Fibroblast of gingiva (primary cell): Measurements from ENCODE around the gene PRKCZ.
"Not testable (repeated sequence)": the region's sequence is repeated elsewhere in the genome, so short reads cannot be mapped to it uniquely, and the experiment has no call there.

Source experiments
- DNase-seq: peaks from one replicate; pipeline ENCODE4 v3.0.0-alpha.2; 2011; ENCODE audit warnings: low read depth

Gene PRKCZ

GRCh38 chr1:2136386-2137235 is 86.4 kb downstream of the PRKCZ start:
- no peak for DNase-seq

DNA sequence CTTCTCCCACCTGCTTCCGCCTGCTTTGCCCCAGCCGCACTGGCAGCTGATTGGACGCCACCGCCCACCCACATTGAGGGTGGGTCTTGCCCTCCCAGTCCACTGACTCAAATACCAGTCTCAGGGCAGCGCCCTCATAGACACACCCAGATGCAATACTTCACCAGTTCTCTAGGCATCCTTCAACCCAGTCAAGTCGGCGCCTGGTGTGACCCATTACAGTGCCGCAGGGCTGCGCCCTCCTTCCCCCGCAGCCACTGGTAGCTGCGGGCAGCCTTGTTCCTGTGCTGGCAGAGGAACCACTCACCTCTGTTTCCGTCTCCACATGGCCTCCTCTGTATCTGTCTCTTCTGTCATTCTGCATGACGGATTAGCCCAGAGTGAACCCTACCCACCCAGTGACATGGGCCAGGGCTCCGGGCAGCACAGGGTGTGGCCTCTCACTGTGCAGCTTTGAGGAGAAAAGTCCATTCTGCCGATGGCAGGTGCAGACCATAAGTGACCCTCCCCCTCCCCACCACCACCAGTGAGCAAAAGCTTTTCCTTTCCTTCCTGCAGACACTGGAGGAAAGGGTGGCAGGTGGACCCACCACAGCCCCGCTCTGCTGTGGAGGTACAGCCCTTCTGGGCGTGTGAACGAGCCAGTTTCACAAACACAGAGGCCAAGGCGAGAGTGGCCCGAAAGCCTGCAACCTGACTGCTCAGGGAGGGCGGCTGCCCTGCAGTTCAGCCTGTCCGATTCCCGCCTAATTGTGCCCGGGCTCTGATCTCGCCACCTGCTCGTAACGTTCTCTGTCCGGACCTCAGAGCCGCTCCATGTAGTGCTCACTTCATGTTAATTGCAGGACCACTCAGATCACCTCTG is 87.3 kb downstream of the PRKCZ start:
- no peak for DNase-seq

DNA sequence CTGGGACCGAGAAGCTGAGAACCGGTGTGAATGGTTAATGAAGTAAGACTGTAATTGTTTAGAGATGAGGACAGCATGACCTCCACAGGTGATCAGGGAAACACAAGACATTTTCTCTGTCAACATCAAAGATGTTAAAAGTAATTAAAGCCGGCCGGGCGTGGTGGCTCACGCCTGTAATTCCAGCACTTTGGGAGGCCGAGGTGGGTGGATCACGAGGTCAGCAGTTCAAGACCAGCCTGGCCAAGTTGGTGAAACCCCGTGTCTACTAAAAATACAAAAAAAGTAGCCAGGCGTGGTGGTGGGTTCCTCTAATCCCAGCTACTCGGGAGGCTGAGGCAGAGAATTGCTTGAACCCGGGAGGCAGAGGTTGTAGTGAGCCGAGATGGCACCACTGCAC is 88.9 kb downstream of the PRKCZ start:
- not testable (repeated sequence) for DNase-seq

DNA sequence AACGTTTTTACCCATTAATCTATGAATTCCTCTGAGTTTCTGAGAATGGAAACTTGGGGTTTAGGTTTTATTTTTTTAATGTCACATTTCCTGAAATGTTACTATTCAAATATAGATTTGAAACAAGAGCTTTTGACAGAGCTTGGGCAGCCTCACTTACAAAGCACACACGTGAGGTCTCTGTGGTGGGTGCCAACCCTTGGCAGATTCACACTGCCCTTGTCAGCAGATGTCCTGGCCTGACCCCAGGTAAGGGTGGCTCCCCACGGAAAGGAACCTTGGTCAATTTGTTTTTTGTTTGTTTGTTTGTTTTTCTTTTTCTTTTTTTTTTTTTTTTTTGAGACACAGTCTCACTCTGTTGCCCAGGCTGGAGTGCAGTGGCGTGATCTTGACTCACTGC is 90.8 kb downstream of the PRKCZ start:
- no peak for DNase-seq

- DNase-seq: no peak
Measured at GRCh38 chr1:2143814-2144500, 93.7 kb downstream of the PRKCZ start.

DNA sequence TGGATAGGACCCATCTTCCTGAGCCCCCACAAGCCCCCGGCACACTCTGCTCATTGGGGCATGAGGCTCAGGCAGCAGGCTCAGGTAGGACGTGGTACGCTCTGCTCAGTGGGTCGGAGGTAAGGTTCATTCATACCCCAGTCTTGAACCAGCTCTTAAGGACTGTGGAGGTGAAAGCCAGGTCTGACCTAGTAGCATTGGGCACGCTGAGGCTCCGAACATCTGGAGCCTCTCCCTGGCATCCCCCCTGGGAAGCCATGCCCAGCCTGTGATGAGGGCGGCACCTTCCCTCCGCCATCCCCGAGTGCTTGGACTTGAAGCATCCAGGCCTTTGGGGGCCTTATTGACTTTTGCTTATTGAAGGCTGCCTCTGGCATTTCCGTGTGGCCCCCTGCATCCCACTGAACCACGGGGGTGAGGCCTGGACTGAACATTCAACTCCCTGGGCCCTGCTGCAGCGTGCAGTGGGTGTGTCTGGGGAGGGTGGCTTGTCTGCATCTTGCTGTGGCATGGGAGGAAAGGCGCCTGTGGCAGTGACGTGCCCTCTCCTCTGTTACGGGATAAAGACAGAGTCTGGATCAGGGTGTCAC is 94.4 kb downstream of the PRKCZ start:
- DNase-seq: no peak

- DNase-seq: no peak
Measured at GRCh38 chr1:2145946-2146835, 96.0 kb downstream of the PRKCZ start.

DNA sequence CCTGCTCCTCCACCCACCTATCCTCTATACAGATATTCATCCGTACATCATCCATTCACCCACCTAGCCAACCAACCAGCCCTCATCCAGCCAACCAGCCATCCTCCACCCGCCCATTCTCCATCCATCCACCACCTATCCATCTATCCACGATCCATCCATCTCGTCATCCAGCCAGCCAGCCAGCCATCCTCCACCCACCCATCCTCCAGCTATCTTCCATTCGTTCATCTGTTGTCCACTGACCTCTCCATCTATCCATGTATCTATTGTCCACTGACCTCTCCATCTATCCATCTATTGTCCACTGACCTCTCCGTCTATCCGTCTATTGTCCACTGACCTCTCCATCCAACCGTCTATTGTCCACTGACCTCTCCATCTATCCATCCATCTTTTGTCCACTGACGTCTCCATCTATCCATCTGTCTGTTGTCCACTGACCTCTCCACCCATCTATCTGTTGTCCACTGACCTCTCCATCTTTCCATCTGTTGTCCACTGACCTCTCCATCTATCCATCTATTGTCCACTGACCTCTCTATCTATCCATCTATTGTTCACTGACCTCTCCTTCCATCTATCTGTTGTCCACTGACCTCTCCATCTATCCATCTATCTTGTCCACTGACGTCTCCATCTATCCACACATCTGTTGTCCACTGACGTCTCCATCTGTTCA is 96.8 kb downstream of the PRKCZ start:
- no peak for DNase-seq

DNA sequence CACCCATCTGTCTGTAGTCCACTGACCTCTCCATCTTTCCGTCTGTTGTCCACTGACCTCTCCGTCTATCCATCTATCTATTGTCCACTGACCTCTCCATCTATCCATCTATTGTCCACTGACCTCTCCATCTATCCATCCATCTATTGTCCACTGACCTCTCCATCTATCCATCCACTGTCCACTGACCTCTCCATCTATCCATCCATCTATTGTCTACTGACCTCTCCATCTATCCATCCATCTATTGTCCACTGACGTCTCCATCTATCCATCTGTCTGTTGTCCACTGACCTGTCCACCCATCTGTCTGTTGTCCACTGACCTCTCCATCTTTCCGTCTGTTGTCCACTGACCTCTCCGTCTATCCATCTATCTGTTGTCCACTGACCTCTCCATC is 97.7 kb downstream of the PRKCZ start:
- not testable (repeated sequence) for DNase-seq

- DNase-seq: no peak
Measured at GRCh38 chr1:2148691-2149090, 98.5 kb downstream of the PRKCZ start.

- no peak for DNase-seq
Measured at GRCh38 chr1:2150801-2151200, 100.6 kb downstream of the PRKCZ start.

GRCh38 chr1:2151252-2151651 is 101.0 kb downstream of the PRKCZ start:
- DNase-seq: no peak

DNA sequence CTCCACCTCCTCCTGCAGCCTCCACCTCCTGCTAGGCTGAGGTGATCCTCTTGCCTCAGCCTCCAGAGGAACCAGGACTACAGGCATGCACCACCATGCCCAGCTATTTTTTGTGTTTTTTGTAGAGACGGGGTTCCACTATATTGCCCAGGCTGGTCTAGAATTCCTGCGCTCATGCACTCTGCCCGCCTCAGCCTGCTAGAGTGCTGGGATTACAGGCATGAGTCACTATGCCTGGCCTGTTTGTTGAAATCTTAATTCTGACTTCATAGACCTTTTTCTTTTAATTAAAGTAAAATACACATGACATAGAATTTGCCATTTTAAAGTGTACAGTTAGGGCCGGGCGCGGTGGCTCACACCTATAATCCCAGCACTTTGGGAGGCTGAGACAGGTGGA is 101.7 kb downstream of the PRKCZ start:
- no peak for DNase-seq

- no peak for DNase-seq
Measured at GRCh38 chr1:2152954-2153353, 102.7 kb downstream of the PRKCZ start.

- no peak for DNase-seq
Measured at GRCh38 chr1:2154022-2154421, 103.8 kb downstream of the PRKCZ start.

- DNase-seq: no peak
Measured at GRCh38 chr1:2155147-2155598, 105.0 kb downstream of the PRKCZ start.

DNA sequence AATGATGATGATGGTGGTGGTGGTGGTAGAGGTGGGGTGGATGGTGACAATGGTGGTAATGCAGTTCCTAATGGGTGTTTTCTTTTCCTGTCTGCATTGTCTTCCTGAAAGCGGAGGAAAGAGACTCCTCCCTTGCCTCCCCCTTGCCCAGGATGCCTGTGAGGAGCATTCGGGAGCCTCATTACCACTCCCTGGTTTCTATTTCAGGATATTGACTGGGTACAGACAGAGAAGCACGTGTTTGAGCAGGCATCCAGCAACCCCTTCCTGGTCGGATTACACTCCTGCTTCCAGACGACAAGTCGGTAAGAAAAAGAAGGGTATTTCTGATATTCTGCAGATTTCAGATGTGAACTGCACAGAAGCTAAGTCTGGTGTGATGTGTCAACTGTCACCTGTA is 105.6 kb downstream of the PRKCZ start:
- no peak for DNase-seq

- no peak for DNase-seq
Measured at GRCh38 chr1:2156866-2157265, 106.7 kb downstream of the PRKCZ start.

DNA sequence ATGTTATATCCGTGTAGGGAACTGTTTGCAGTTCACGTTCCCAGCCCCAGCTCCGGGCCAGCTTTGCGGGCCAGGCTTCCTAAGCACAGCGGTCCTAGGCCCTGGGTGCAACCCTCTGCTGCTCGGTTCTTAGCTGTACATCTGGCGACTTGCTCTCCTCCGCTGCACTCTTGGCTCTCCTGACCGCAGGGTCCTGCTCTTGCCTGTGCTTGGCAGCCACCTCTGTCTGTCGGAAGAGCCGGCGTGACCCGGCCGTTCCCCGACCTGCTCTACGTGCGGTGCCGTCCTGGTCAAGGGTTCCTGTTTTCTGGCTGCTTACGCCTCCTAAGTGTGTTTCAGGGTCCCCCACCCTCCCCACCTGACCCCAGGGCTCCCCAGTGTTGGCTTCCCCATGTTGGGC is 107.6 kb downstream of the PRKCZ start:
- DNase-seq: no peak

- DNase-seq: no peak
Measured at GRCh38 chr1:2158272-2158671, 108.1 kb downstream of the PRKCZ start.

DNA sequence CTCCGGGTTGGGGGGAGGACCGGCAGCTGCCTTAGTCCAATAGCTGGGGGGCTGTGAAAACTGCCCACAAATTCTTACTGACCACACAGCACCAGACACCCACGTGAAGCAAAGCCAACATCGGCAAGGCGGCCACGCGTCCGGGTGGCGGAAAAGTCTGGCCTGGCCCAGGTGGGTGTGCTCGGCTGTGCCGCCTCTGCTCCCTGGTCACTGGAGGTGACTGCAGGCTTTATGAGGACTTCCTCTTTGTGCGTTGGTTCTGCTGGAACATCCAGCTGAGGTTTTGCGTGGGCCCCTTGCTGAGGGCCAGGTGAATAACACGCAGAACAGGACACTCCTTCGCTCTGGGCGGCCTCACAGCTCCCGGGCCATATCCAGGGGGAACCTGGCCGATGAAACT is 108.9 kb downstream of the PRKCZ start:
- DNase-seq: no peak
